SIG-M5 (cell line): ENCODE data around the gene BRWD1.

Source experiments
- DNase-seq: peaks from one replicate; lab custom pipeline; 2025; lab: John Stamatoyannopoulos, UW

The BRWD1 gene

DNA sequence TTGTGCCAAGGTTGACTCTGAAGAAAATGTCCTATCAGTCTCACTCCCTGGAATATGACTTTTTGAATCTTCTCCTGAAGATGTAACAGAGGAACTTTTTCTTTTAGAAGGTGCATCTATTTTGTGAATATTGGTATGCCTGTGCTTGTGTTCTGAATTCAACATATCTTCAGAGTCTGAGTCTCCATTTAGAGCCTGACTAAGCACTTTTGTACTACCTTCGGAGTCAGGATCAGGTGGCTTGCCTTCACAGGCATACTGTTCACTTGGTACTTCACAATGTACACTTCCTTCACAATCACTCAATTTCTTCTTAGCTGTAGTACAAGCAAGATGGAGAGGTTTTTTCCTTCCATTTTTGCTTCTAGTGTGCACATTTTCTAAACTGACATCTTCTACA lies 116.6 kb downstream of the BRWD1 start:
- DNase-seq: no peak

GRCh38 chr21:39196310-39196709 lies 117.1 kb downstream of the BRWD1 start:
- no peak for DNase-seq

DNA sequence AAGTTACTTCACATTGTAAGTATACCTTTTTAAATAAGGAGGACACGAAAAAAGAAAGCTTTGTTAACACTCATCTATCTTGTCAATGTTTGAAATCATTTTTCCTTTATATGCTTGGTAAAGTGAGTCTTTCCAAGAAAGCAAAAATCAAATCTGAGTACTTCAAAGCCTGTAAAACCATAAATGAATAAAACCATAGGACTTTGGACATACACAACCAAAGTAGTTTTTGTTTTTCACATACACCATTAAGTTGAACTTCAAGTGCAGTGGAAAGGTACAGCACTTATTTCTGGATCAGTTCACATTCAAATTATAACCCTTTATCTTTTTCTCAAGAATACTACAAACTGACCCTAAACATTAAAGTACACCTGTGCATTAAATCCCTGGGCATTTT lies 120.1 kb downstream of the BRWD1 start:
- DNase-seq: no peak

DNA sequence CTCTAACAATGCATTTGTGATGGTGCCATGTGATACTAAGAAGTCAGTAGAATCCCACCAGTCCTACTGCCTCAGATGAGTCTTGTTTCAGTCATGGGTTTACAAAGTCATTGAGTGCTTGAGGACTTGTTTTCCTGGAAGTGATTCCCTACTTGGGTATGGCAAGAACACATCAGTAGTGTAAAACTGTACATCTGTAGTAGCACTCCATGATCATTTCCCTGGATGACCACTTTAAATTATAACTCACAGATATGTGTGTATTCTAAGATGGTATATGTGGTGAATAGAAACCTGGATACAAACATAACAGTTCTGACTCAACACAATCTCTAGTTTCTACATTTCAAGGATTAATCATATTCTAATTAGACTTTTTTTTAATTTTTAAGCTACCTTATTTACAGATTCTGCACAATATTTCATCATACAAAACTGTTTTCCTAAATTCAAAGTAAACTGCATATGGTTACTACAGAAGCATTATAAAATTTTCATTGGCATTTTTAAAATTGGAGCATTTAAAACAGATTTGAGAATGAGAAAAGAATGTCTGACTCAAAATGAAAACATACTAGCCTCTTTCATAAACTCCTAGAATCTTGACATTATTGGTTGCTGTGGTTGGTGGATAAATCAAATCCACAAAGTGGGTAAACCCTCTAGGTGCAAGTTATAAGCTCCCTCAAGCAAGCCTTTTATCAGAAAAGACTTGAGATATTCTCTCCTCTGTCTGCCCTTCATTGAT lies 123.4 kb downstream of the BRWD1 start:
- no peak for DNase-seq

- no peak for DNase-seq
These were observed 124.8 kb downstream of the BRWD1 start for GRCh38 chr21:39188521-39189139.

GRCh38 chr21:39187141-39187540 lies 126.3 kb downstream of the BRWD1 start:
- no peak for DNase-seq

GRCh38 chr21:39186676-39187075 lies 126.8 kb downstream of the BRWD1 start:
- no peak for DNase-seq

GRCh38 chr21:39185157-39185556 lies 128.3 kb downstream of the BRWD1 start:
- DNase-seq: no peak

DNA sequence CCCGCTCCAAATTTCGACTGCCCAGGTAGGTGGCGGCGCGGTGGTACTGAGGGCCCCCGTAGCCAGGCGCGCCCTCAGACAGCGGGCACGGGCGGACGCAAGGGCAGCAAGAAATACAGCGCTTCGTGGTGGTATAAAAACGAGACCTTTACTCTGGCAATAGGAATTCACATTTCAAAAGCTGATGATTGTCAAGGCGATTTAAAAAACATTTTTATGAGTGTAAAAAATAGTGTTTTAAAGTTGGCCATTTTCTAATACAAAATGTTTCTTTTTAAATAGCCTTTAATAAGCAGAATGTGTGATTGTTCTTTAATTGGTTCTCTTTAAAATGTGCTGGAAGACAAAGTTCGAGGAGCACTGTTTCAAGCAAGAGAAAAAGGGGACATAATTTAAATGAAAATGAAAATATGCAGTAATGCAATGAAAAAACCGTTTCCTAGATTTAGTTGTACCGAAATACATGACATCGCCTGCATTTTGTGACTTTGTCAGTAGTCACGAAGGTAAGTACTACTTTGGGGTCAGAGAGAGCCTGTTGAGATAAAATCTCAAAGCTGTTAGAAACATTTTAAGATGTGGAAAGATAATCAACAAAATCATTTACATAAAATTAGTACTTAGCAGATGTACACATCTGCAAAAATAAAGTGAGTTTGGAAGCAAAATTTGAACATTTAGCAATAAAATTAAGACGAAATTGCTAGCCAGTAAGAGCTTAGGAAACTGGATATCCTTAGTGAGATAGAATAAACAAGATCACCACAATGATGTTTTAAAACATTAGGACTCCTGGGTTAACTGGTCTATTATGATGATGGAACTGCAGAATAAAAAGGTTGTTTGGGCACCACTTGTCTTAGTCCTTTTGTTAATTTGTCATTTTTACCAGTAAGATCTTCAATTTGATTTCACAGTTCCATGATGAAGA lies 129.1 kb downstream of the BRWD1 start:
- no peak for DNase-seq

DNA sequence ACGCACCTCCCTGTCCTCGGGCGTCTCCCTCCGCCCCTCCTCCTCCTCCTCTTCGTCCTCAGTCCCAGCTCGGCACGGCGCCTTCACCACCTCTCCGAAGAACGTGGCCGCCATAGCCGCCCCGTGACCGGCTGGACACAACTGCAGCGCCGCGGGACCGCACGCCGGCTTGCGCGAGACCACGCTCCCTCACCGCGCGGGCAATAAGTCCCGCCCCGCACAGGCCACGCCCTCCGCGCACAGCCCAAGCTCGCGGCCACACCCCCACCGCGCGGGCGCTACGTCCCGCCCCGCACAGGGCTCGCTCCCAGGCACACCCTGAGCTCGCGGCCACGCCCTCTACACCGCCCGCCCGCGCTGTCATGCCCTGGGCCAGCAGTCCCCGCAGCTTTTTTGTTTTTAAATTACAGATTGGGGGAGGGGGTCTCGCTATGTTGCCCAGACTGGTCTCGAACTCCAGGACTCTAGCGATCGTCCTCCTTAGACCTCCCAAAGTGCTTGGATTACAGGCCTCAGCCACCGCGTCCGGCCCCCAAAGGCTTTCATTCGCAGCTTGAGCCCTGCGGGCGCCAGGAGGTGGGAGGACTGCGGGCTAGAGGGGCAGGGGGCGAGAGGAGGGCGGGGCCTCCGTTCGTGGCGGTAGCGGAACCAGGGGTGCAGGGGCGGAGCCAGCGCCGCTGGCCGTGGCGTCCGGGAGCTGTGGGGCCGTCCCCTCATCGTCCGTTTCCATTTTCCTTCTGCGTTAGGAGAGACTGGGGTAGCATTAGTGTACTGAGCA lies 130.0 kb downstream of the BRWD1 start, which contains the start of gene PSMG1:
Gene PSMG1 (minus strand): TSS at position 180 of the 778 bp plus-strand sequence. CDS start 66 bp downstream, at position 114.
- peak; percentile 55 for DNase-seq

- no peak for DNase-seq
These were observed 130.8 kb downstream of the BRWD1 start for GRCh38 chr21:39182484-39183271.

DNA sequence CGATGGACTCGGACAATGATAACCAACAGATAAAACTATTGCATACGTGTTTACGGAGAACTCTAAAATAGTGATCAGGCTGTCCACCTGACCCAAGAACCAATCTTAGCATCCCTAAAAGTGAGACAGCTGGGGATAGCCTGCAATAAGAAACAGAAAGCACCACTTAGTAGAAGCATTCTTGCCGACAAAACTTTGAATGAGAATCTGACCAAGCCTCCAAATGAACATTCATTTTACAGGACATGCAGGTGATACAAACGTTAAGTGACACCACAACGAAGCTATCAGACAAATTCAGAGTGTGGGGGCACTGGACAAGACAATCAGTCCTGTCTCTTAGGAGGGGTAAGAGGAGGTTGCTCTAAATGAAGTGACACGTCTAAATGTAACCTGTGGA lies 131.4 kb downstream of the BRWD1 start:
- DNase-seq: no peak

- DNase-seq: no peak
These were observed 132.1 kb downstream of the BRWD1 start for GRCh38 chr21:39181205-39181818.

- no peak for DNase-seq
These were observed 132.9 kb downstream of the BRWD1 start for GRCh38 chr21:39180429-39181019.

GRCh38 chr21:39178421-39178820 lies 135.0 kb downstream of the BRWD1 start:
- no peak for DNase-seq

GRCh38 chr21:39176271-39176709 lies 137.1 kb downstream of the BRWD1 start:
- no peak for DNase-seq

DNA sequence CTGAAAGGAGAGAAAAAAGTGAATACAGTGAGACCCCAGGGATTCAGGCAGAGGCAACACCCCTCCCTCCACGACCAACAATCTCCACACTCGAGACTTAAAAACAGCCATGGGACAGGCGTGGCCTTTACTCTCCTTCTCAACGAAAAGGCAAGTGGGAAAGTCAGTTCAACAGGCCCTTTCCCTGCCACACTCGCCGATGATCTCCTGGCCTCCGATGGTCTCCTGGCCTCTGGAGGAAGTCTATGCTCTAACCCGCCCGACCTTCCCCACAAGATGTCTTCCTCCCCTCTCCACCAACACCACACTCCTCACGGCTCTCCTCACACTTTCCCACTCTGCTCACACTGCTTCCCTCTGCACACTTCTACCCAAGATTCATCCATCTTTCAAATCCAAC lies 137.8 kb downstream of the BRWD1 start:
- no peak for DNase-seq

- no peak for DNase-seq
These were observed 138.3 kb downstream of the BRWD1 start for GRCh38 chr21:39175154-39175553.

- DNase-seq: no peak
These were observed 139.4 kb downstream of the BRWD1 start for GRCh38 chr21:39173716-39174680.
